ENCODE data around the gene CSTF3.

The CSTF3 gene

GRCh38 chr11:33060271-33060670, 101.0 kb downstream of the CSTF3 start:
- no peak overlapping the region for H3K4me2 ChIP-seq (ENCODE audit: low read length)

GRCh38 chr11:33059331-33060007, 101.8 kb downstream of the CSTF3 start:
- no peaks in the 10 kb centered on the region for H3K9me2 ChIP-seq (ENCODE audit: low read depth, low read length)
- H3K4me3 ChIP-seq (ENCODE audit: low read depth, low read length, poor library complexity, severe bottlenecking) = no peak overlapping the region
- no peaks in the 10 kb centered on the region for H4K20me1 ChIP-seq (ENCODE audit: insufficient read depth, low read length)
- no peaks in the 10 kb centered on the region for H3K79me2 ChIP-seq (ENCODE audit: insufficient read depth, low read length)
- no peaks in the 10 kb centered on the region for H3F3A ChIP-seq (ENCODE audit: insufficient read depth, low read length)
- no peak for TF ChIP-seq CTCF (IDR thresholded peaks at IDR 0.05; ENCODE audit: low read length)
- TF ChIP-seq EZH2 (IDR thresholded peaks at IDR 0.05; ENCODE audit: borderline replicate concordance, low read length) = no peak
- no peaks in the 10 kb centered on the region for H3K27me3 ChIP-seq (ENCODE audit: insufficient read depth, low read length)
- H3K4me1 ChIP-seq (ENCODE audit: insufficient read depth, low read length, severe bottlenecking) = peaks cover 11% of the 10 kb centered on the region
- no peak overlapping the region for H3K4me2 ChIP-seq (ENCODE audit: low read length)
- peaks cover 54% of the 10 kb centered on the region for H3K36me3 ChIP-seq (ENCODE audit: insufficient read depth, low read length)
- no peak overlapping the region for H3K9ac ChIP-seq (ENCODE audit: low read length)
- no peak overlapping the region for H3K27ac ChIP-seq (ENCODE audit: low read depth, low read length, poor library complexity, severe bottlenecking)
- H2AFZ ChIP-seq (ENCODE audit: low read length) = no peak overlapping the region
- H3K9me3 ChIP-seq (ENCODE audit: low read length) = no peaks in the 10 kb centered on the region

More at GRCh38 chr11:33060271-33060670, 101.0 kb downstream of the CSTF3 start:
- no peaks in the 10 kb centered on the region for H3K79me2 ChIP-seq (ENCODE audit: insufficient read depth, low read length)
- H3K4me1 ChIP-seq (ENCODE audit: insufficient read depth, low read length, severe bottlenecking) = peaks cover 19% of the 10 kb centered on the region
- H3K4me3 ChIP-seq (ENCODE audit: low read depth, low read length, poor library complexity, severe bottlenecking) = no peak overlapping the region
- H3K9ac ChIP-seq (ENCODE audit: low read length) = no peak overlapping the region
- H3K36me3 ChIP-seq (ENCODE audit: insufficient read depth, low read length) = peaks cover 51% of the 10 kb centered on the region
- H2AFZ ChIP-seq (ENCODE audit: low read length) = no peak overlapping the region
- no peaks in the 10 kb centered on the region for H3K27me3 ChIP-seq (ENCODE audit: insufficient read depth, low read length)
- H4K20me1 ChIP-seq (ENCODE audit: insufficient read depth, low read length) = no peaks in the 10 kb centered on the region
- H3F3A ChIP-seq (ENCODE audit: insufficient read depth, low read length) = no peaks in the 10 kb centered on the region
- H3K9me2 ChIP-seq (ENCODE audit: low read depth, low read length) = no peaks in the 10 kb centered on the region
- H3K27ac ChIP-seq (ENCODE audit: low read depth, low read length, poor library complexity, severe bottlenecking) = no peak overlapping the region
- H3K9me3 ChIP-seq (ENCODE audit: low read length) = no peaks in the 10 kb centered on the region
- TF ChIP-seq CTCF (IDR thresholded peaks at IDR 0.05; ENCODE audit: low read length) = no peak
- no peak for TF ChIP-seq EZH2 (IDR thresholded peaks at IDR 0.05; ENCODE audit: borderline replicate concordance, low read length)

- H3K4me3 ChIP-seq (ENCODE audit: low read depth, low read length, poor library complexity, severe bottlenecking) = no peak overlapping the region
- H3K79me2 ChIP-seq (ENCODE audit: insufficient read depth, low read length) = no peaks in the 10 kb centered on the region
- peaks cover 43% of the 10 kb centered on the region for H3K36me3 ChIP-seq (ENCODE audit: insufficient read depth, low read length)
- no peak overlapping the region for H3K4me2 ChIP-seq (ENCODE audit: low read length)
- no peaks in the 10 kb centered on the region for H3K9me2 ChIP-seq (ENCODE audit: low read depth, low read length)
- no peaks in the 10 kb centered on the region for H3K9me3 ChIP-seq (ENCODE audit: low read length)
- no peaks in the 10 kb centered on the region for H3K27me3 ChIP-seq (ENCODE audit: insufficient read depth, low read length)
- TF ChIP-seq EZH2 (IDR thresholded peaks at IDR 0.05; ENCODE audit: borderline replicate concordance, low read length) (no peak), CTCF (IDR thresholded peaks at IDR 0.05; ENCODE audit: low read length) (no peak)
- H4K20me1 ChIP-seq (ENCODE audit: insufficient read depth, low read length) = no peaks in the 10 kb centered on the region
- no peak overlapping the region for H3K9ac ChIP-seq (ENCODE audit: low read length)
- no peak overlapping the region for H3K27ac ChIP-seq (ENCODE audit: low read depth, low read length, poor library complexity, severe bottlenecking)
- H3F3A ChIP-seq (ENCODE audit: insufficient read depth, low read length) = no peaks in the 10 kb centered on the region
- H2AFZ ChIP-seq (ENCODE audit: low read length) = no peak overlapping the region
- H3K4me1 ChIP-seq (ENCODE audit: insufficient read depth, low read length, severe bottlenecking) = no peaks in the 10 kb centered on the region
Observed at GRCh38 chr11:33057284-33057683, 104.0 kb downstream of the CSTF3 start.
